A549 (cell line): ENCODE data around the gene ATXN7L1. TPM values are rescaled to one million over a fixed set of nuclear protein-coding genes. Genes with fewer than 3 reads are reported as not detected.

Source experiments
- ATAC-seq, 2 experiments: fragments of 200-7000 bp in 1 of 2; fragments of >200 bp in 1 of 2; cut with Nextera tagmentation in 1 of 2; cut with Tn5 transposase in 1 of 2; 3 replicates each; pipeline versions ENCODE4 v1.8.0 to v1.9.1; 2018 to 2020; ENCODE audit warnings: mild to moderate bottlenecking in 1 of 2, moderate library complexity in 1 of 2
- CTCF ChIA-PET: fragments of 300-600 bp; sonication (Branson Sonifier 250); formaldehyde crosslinking; extraction: SDS; loops from one replicate; lab custom pipeline; 2021; ENCODE audit warnings: antibody characterized with exemption, inconsistent platforms; lab: Yijun Ruan, JAX
- POLR2A ChIA-PET: fragments of 350-600 bp; formaldehyde crosslinking; extraction: SDS; loops from one replicate; lab custom pipeline; 2021; ENCODE audit warnings: antibody characterized with exemption, inconsistent platforms; lab: Yijun Ruan, JAX
- DNase-seq, 2 experiments: peaks; one replicate each; pipeline versions ENCODE4 v3.0.0 to v3.0.0-alpha.2; 2011 to 2016; ENCODE audit warnings: low read depth in 1 of 2, low spot score in 1 of 2
- FAIRE-seq: peaks from 2 replicates; lab custom pipeline; 2011; peaks lifted over from hg19 to GRCh38; lab: Jason Lieb, UNC
- H3K27ac ChIP-seq, 2 experiments: fragments of >200 bp; sonication (Bioruptor Twin); formaldehyde crosslinking; 3 replicates each; pipeline ENCODE4 v1.5.1; 2016 to 2017
- H3K4me1 ChIP-seq: fragments of >200 bp; sonication (Bioruptor Twin); formaldehyde crosslinking; 3 replicates; pipeline ENCODE4 v1.6.1; 2016
- H3K4me2 ChIP-seq: fragments of >200 bp; sonication (Bioruptor Twin); formaldehyde crosslinking; 3 replicates; pipeline ENCODE4 v1.6.1; 2016
- H3K4me3 ChIP-seq: fragments of >200 bp; sonication (Bioruptor Twin); formaldehyde crosslinking; 3 replicates; pipeline ENCODE4 v1.5.1; 2016
- H3K9me3 ChIP-seq: fragments of >200 bp; sonication (Bioruptor Twin); formaldehyde crosslinking; 3 replicates; pipeline ENCODE4 v1.6.1; 2016
- BCL3 ChIP-seq: fragments of >200 bp; sonication (Bioruptor Twin); formaldehyde crosslinking; IDR thresholded peaks from 3 replicates; pipeline ENCODE4 v1.6.1; 2016
- BHLHE40 ChIP-seq: IDR thresholded peaks from 2 replicates; pipeline ENCODE4 v1.6.1; 2012; ENCODE audit warnings: low read depth, low read length, inconsistent platforms
- CHD4 ChIP-seq: fragments of 200-600 bp; sonication (generic); IDR thresholded peaks from 2 replicates; pipeline ENCODE4 v1.6.1; 2016; ENCODE audit warnings: antibody characterized with exemption, mild to moderate bottlenecking, borderline replicate concordance
- EHF ChIP-seq: fragments of 250-450 bp; sonication (Bioruptor Pico); IDR thresholded peaks from 2 replicates; pipeline ENCODE4 v1.5.0; 2020; ENCODE audit warnings: mild to moderate bottlenecking
- ESRRA ChIP-seq: fragments of 150-350 bp; IDR thresholded peaks from 2 replicates; pipeline ENCODE4 v1.6.1; 2014; ENCODE audit warnings: mild to moderate bottlenecking, low read length, borderline replicate concordance
- FOSL2 ChIP-seq, 2 experiments: fragments of 450-650 bp in 1 of 2; fragments of >200 bp in 1 of 2; sonication (Bioruptor Twin) in 1 of 2; formaldehyde crosslinking; IDR thresholded peaks; 2 replicates each; pipeline versions ENCODE4 v1.5.0 to v1.6.1; 2016 to 2020; ENCODE audit warnings: mild to moderate bottlenecking in 1 of 2, moderate library complexity in 1 of 2
- FOXS1 ChIP-seq: fragments of 250-450 bp; sonication (Bioruptor Pico); IDR thresholded peaks from 2 replicates; pipeline ENCODE4 v1.5.0; 2020; ENCODE audit warnings: mild to moderate bottlenecking, moderate library complexity
- HES2 ChIP-seq: fragments of >200 bp; sonication (Bioruptor Twin); formaldehyde crosslinking; IDR thresholded peaks from 2 replicates; pipeline ENCODE4 v1.6.1; 2016
- HEYL ChIP-seq: fragments of 250-450 bp; sonication (Bioruptor Pico); IDR thresholded peaks from 2 replicates; pipeline ENCODE4 v1.8.0; 2021; ENCODE audit warnings: mild to moderate bottlenecking, moderate library complexity
- KDM1A ChIP-seq: fragments of 200-600 bp; sonication (generic); IDR thresholded peaks from 2 replicates; pipeline ENCODE4 v1.6.1; 2016; ENCODE audit warnings: low read depth, mild to moderate bottlenecking
- NFE2L2 ChIP-seq: fragments of 150-350 bp; conservative IDR thresholded peaks from 2 replicates; pipeline ENCODE4 v1.6.1; 2014; ENCODE audit warnings: low read length
- NR3C1 ChIP-seq: fragments of >200 bp; sonication (Bioruptor Twin); formaldehyde crosslinking; IDR thresholded peaks from 3 replicates; pipeline ENCODE4 v1.6.1; 2017
- PBX3 ChIP-seq: IDR thresholded peaks from 2 replicates; pipeline ENCODE4 v1.6.1; 2012
- POLR2AphosphoS2 ChIP-seq: conservative IDR thresholded peaks from 2 replicates; pipeline ENCODE4 v1.6.1; 2012; ENCODE audit warnings: low read length, improper control_type of control experiment, inconsistent platforms
- RARB ChIP-seq: fragments of 250-450 bp; sonication (Bioruptor Pico); IDR thresholded peaks from 2 replicates; pipeline ENCODE4 v1.8.0; 2021; ENCODE audit warnings: mild to moderate bottlenecking, moderate library complexity
- SMC3 ChIP-seq: fragments of >200 bp; sonication (Bioruptor Twin); formaldehyde crosslinking; IDR thresholded peaks from 3 replicates; pipeline ENCODE4 v1.6.1; 2018; ENCODE audit warnings: inconsistent platforms
- TFCP2L1 ChIP-seq: fragments of 250-450 bp; sonication (Bioruptor Pico); IDR thresholded peaks from 2 replicates; pipeline ENCODE4 v1.5.0; 2021; ENCODE audit warnings: mild to moderate bottlenecking
- TP53 ChIP-seq: fragments of 250-450 bp; sonication (Bioruptor Pico); IDR thresholded peaks from 2 replicates; pipeline ENCODE4 v1.5.0; 2021; ENCODE audit warnings: mild to moderate bottlenecking, moderate library complexity
- ZFP36 ChIP-seq: fragments of 450-650 bp; IDR thresholded peaks from 2 replicates; pipeline ENCODE4 v1.6.1; 2014; ENCODE audit warnings: borderline replicate concordance; ENCODE audit not compliant: partially characterized antibody
- WGBS: methylation state at CpG from one replicate; pipeline ENCODE4 v1.1.6; 2017; ENCODE audit errors: missing lambda C conversion rate; 5-methylcytosine and 5-hydroxymethylcytosine counted together
- polyA plus RNA-seq, 4 experiments: library from polyadenylated mRNA; depleted of rRNA in 3 of 4; stranded (reverse); fragments of >200 nt; fragmentation: RNase III in 1 of 4; extraction: RNeasy Plus Mini Kit Qiagen cat#74134 plus additional on column Dnase treatment in 1 of 4; gene quantifications; 2 replicates in 3 of 4; 3 replicates in 1 of 4; pipeline ENCODE4 v1.2.3, GENCODE V29; 2011 to 2017
- TF ChIP-seq, protein P1 (sequence below): fragments of >200 bp; sonication (Bioruptor Twin); formaldehyde crosslinking; IDR thresholded peaks from 3 replicates; pipeline ENCODE4 v1.5.1; 2016
- TF ChIP-seq, protein P2 (sequence below): fragments of 250-450 bp; sonication (Bioruptor Pico); IDR thresholded peaks from 2 replicates; pipeline ENCODE4 v1.5.0; 2021; ENCODE audit warnings: mild to moderate bottlenecking, moderate library complexity, borderline replicate concordance

ATXN7L1 gene
- polyA plus RNA-seq, 2 of the 4 experiments (the other 2 are of a cell fraction): 4.5 to 5.7 TPM

DNA sequence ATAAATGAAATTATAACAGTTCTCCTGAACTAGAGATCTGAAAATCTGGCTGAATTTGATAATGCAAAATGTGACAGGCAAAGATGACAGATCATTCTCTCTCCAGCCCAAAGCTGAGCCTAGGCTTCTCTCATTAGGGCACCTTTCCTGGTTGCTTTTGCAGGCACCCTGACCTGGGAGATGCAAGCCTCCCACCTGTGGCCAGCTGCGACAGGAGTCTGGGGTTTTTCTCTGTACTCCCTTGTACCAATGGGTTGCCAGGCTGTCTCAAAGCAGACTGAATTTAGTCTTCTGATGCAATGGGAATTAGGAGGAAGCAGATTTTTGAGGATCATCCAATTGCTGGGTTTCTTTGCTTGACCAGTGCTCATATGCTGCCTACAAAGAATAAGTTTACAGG, 210.1 kb downstream of the ATXN7L1 start:
- no peak for ATAC-seq
- Histone ChIP-seq H3K27ac (no peak overlapping the region), H3K9me3 (no peaks in the 10 kb centered on the region), H3K4me3 (no peak overlapping the region), H3K4me1 (peaks cover 9% of the 10 kb centered on the region), H3K4me2 (no peak overlapping the region)
- 100% methylated on average over 1 of the region's 1 CpG for WGBS
- FAIRE-seq: no peak
- DNase-seq: no peak
- POLR2A ChIA-PET: no interaction called here
- TF ChIP-seq PBX3: no peak
- CTCF ChIA-PET: interaction anchor here (0.9 to 2.1 kb wide), 3 partner anchors 10 to 376 kb away, joined by 3 to 13 read pairs (median 5); no protein-coding TSS in a partner anchor

GRCh38 chr7:105665684-105666083, 210.7 kb downstream of the ATXN7L1 start:
- no peak for ATAC-seq
- 97% methylated on average over 7 of the region's 7 CpGs for WGBS
- POLR2A ChIA-PET: no interaction called here
- no peaks in the 10 kb centered on the region for H3K9me3 ChIP-seq
- DNase-seq: no peak
- H3K4me2 ChIP-seq: no peak overlapping the region
- H3K27ac ChIP-seq: no peak overlapping the region
- no peak for FAIRE-seq
- CTCF ChIA-PET: interaction anchor here (0.9 to 2.1 kb wide), 3 partner anchors 9 to 377 kb away, joined by 3 to 13 read pairs (median 5); no protein-coding TSS in a partner anchor
- TF ChIP-seq SMC3: no peak
- H3K4me3 ChIP-seq: no peak overlapping the region
- peaks cover 9% of the 10 kb centered on the region for H3K4me1 ChIP-seq

GRCh38 chr7:105664816-105665525, 211.4 kb downstream of the ATXN7L1 start:
- H3K27ac ChIP-seq: no peak overlapping the region
- peaks cover 9% of the 10 kb centered on the region for H3K4me1 ChIP-seq
- TF ChIP-seq BCL3 (no peak), FOXS1 (CRISPR knock-in tag) (no peak), TP53 (no peak), HEYL (no peak), CHD4 (no peak), FOSL2 (IDR thresholded peaks at IDR 0.05) (no peak), FOSL2 (CRISPR knock-in tag; IDR thresholded peaks at IDR 0.05) (peak; percentile 45; the same call in 1 of the 2 replicates)
- TF ChIP-seq, protein P1, sequence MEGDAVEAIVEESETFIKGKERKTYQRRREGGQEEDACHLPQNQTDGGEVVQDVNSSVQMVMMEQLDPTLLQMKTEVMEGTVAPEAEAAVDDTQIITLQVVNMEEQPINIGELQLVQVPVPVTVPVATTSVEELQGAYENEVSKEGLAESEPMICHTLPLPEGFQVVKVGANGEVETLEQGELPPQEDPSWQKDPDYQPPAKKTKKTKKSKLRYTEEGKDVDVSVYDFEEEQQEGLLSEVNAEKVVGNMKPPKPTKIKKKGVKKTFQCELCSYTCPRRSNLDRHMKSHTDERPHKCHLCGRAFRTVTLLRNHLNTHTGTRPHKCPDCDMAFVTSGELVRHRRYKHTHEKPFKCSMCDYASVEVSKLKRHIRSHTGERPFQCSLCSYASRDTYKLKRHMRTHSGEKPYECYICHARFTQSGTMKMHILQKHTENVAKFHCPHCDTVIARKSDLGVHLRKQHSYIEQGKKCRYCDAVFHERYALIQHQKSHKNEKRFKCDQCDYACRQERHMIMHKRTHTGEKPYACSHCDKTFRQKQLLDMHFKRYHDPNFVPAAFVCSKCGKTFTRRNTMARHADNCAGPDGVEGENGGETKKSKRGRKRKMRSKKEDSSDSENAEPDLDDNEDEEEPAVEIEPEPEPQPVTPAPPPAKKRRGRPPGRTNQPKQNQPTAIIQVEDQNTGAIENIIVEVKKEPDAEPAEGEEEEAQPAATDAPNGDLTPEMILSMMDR: no peak
- 54% methylated on average over 8 of the region's 8 CpGs for WGBS
- peak; percentile 76 to 81 for ATAC-seq
- peak; percentile 55 to 62 for DNase-seq
- no peak overlapping the region for H3K4me3 ChIP-seq
- FAIRE-seq: no peak
- ChIA-PET CTCF (interaction anchor here (1.8 to 4.7 kb wide), 3 partner anchors 8 to 378 kb away, joined by 5 to 31 read pairs (median 13); no protein-coding TSS in a partner anchor), POLR2A (interaction anchor here (0.6 kb wide), 1 partner anchor 207 kb away, joined by 3 read pairs; no protein-coding TSS in a partner anchor)
- H3K4me2 ChIP-seq: 0 out of 3 replicates have a peak overlapping the region, but pooled peaks have one; percentile 30
- H3K9me3 ChIP-seq: no peaks in the 10 kb centered on the region

DNA sequence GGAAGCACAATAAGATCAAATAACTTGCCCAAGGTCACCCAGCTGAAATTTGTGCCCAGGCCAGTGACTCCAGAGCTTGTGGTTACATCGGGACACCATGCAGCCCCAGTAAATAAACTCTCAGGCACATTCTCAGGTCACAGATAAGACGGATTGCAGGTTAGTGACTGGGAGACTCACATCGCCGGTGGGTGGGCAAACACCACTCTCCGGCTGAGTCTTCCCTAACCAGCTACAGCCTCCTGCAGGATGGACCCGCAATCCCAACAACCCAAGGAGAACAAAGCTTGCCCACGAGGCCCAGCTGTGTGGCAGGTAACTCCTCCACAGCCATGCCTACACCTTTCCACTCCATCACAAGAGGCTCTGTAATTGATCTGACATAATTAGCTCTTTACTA, 213.4 kb downstream of the ATXN7L1 start:
- DNase-seq: no peak
- Histone ChIP-seq H3K4me3 (no peak overlapping the region), H3K4me1 (peaks cover 9% of the 10 kb centered on the region), H3K9me3 (no peaks in the 10 kb centered on the region), H3K4me2 (no peak overlapping the region), H3K27ac (no peak overlapping the region)
- POLR2A ChIA-PET: interaction anchor here (0.6 kb wide), 1 partner anchor 16 kb away, joined by 4 read pairs; no protein-coding TSS in a partner anchor
- no peak for FAIRE-seq
- no peak for ATAC-seq
- 87% methylated on average over 7 of the region's 7 CpGs for WGBS
- no peak for TF ChIP-seq KDM1A
- no peak for TF ChIP-seq NFE2L2
- TF ChIP-seq, protein P2, sequence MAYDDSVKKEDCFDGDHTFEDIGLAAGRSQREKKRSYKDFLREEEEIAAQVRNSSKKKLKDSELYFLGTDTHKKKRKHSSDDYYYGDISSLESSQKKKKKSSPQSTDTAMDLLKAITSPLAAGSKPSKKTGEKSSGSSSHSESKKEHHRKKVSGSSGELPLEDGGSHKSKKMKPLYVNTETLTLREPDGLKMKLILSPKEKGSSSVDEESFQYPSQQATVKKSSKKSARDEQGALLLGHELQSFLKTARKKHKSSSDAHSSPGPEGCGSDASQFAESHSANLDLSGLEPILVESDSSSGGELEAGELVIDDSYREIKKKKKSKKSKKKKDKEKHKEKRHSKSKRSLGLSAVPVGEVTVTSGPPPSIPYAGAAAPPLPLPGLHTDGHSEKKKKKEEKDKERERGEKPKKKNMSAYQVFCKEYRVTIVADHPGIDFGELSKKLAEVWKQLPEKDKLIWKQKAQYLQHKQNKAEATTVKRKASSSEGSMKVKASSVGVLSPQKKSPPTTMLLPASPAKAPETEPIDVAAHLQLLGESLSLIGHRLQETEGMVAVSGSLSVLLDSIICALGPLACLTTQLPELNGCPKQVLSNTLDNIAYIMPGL (CRISPR knock-in tag): no peak
- TF ChIP-seq HES2: no peak
- no peak for TF ChIP-seq BCL3
- TF ChIP-seq NR3C1: no peak
- TF ChIP-seq ESRRA: no peak
- TF ChIP-seq ZFP36: no peak
- no peak for TF ChIP-seq BHLHE40
- no peak for TF ChIP-seq POLR2AphosphoS2
- no peak for TF ChIP-seq RARB (CRISPR knock-in tag)
- no peak for TF ChIP-seq TFCP2L1 (CRISPR knock-in tag)
- TF ChIP-seq EHF (CRISPR knock-in tag): no peak
- CTCF ChIA-PET: interaction anchor here (0.6 to 4.7 kb wide), 7 partner anchors 9 to 380 kb away, joined by 3 to 31 read pairs (median 4); no protein-coding TSS in a partner anchor
